HG03342 (cell line): Measurements from ENCODE around the gene XRCC1.
A peak's percentile ranks its signal among the peaks of the same experiment; 100 is the strongest.
"Not testable (repeated sequence)": the region's sequence is repeated elsewhere in the genome, so short reads cannot be mapped to it uniquely, and the experiment has no call there.

Experiments used
- ATAC-seq: cut with Tn5 transposase; IDR thresholded peaks from one replicate; pipeline ENCODE4 v1.9.1; 2021; ENCODE audit warnings: mild to moderate bottlenecking, moderate library complexity; ENCODE audit not compliant: unreplicated experiment

XRCC1 gene

DNA sequence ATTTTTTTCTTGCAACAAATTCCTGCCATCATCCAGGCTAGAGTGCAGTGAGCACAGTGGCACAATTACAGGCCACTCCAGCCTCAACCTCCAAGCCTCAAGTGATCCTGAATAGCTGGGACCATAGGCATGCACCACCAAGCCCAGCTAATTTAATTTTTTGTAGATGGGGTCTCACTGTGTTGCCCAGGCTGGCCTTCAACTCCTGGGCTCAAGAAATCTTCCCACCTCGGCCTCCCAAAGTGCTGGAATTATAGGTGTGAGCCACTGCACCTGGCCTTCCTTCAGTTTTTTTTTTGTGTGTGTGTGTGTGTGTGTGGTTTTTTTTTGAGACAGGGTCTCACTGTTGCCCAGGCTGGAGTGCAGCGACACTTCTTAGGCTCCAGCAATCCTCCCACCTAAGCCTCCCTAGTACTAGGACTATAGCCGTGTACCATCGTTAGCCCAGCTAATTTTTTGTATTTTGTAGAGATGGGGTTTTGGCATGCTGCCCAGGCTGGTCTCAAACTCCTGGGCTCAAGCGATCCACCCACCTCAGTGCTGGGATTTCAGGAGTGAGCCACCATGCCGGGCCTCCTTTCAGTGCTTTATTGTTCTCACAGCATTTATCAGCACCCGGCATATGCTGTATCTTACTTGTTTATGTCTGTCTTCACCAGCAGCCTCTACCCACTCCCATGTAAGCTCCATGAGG is 30.7 kb upstream of the XRCC1 start:
- ATAC-seq, result no peak

DNA sequence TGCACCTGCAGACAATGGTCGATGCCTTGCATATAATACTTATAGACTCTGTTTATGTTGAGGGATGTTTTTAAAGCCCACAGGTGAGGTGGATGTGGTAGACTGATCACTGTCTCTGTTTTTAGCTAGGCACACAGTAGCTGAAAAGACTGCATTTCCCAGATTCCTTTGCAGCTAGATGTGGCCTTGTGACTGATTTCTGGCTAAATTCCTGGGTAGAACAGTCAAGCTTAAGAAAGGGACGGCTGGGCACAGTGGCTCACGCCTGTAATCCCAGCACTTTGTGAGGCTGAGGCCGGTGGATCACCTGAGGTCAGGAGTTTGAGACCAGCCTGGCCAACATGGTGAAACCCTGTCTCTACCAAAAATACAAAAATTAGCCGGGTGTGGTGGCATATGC is 25.0 kb upstream of the XRCC1 start:
- ATAC-seq, result not testable (repeated sequence)

- no peak for ATAC-seq
These were observed 24.4 kb upstream of the XRCC1 start for GRCh38 chr19:43599635-43600295.

- no peak for ATAC-seq
These were observed 23.3 kb upstream of the XRCC1 start for GRCh38 chr19:43598445-43599240.

DNA sequence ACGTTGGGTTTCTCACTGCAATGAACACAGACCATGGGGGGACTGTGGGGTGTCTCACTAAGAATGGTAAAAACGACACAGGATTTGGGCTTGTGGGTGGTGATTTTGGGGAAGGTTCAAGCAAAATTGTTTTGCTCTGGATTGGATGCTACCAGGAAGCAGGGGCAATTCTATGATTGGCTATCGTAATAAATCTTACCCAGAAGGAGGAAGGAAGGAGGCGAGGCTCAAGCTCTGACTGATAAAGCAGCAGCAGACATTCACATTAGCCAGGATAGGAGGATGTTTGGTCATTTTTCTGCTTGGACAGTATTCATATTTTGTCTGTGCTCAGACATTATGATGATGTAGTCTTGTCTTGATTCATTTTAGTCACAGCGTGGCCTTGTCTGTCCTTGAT is 22.5 kb upstream of the XRCC1 start:
- no peak for ATAC-seq

- no peak for ATAC-seq
These were observed 21.6 kb upstream of the XRCC1 start for GRCh38 chr19:43596842-43597461.

GRCh38 chr19:43595999-43596841 is 20.9 kb upstream of the XRCC1 start, which contains the start of the genes IRGQ and ZNF576:
Gene IRGQ (minus strand): TSS chr19:43596134. CDS start chr19:43595338, 796 bp downstream.
Gene ZNF576 (plus strand): TSS chr19:43596595. CDS start chr19:43597109, 514 bp downstream.
- peak; percentile 71 for ATAC-seq

DNA sequence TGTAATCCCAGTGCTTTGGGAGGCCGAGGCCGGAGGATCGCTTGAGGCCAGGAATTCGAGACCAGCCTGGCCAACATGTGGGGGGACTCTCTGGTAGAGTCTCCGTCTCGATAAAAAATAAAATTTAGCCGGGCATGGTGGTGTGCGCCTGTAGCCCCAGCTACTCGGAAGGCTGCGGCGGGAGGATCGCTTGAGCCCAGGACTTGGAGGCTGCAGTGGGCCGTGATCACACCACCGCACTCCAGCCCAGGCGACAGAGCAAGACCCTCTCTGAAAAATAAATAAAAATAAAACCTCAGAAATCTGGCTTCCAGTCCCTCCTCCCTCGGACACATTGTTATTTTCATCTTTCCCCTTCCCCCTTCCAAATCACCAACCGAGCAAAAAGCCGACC is 20.3 kb upstream of the XRCC1 start:
- peak; percentile 0 for ATAC-seq

- peak; percentile 24 for ATAC-seq
These were observed 19.6 kb upstream of the XRCC1 start for GRCh38 chr19:43594710-43595604.

GRCh38 chr19:43594081-43594697 is 18.9 kb upstream of the XRCC1 start:
- no peak for ATAC-seq

GRCh38 chr19:43592800-43593350 is 17.5 kb upstream of the XRCC1 start:
- ATAC-seq, result no peak

GRCh38 chr19:43591904-43592772 is 16.8 kb upstream of the XRCC1 start:
- ATAC-seq, result no peak

DNA sequence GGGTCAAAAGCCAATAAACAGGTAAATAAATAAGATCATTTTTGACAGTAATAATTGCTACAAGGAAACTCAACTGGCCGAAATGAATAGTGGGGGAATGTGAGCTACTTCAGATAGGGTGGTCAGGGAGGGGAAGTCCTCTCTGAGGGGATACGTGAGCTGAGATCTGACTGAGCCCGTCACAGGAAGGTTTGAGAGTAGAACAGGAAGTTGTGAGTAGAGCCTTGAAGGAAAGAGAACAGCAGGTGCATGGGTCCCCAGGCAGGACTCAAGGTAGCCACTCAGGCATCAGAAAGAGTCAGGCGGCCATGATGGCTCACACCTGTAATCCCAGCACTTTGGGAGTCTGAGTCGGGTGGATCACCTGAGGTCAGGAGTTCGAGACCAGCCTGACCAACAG is 14.4 kb upstream of the XRCC1 start:
- ATAC-seq, result no peak

- no peak for ATAC-seq
These were observed 13.9 kb upstream of the XRCC1 start for GRCh38 chr19:43589277-43589676.

- not testable (repeated sequence) for ATAC-seq
These were observed 11.7 kb upstream of the XRCC1 start for GRCh38 chr19:43587029-43587428.

DNA sequence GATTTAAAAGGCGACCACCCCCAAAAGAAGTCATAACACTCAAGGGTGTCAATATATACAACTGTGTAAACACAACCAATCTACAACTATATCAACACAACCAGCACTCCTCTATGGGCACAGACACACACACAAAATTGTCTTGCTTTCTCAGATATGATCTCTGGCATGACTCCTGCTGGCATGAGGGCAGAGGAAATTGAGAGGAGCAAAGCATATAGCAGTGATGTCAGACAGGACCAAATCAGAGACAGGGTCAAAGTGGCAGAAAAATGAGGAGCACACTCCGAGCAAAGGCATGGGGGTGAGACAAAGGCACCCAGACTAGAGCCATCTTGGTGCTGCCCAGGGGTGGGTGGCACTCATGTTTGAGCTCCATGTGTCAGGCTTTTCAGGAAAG is 11.0 kb upstream of the XRCC1 start:
- no peak for ATAC-seq

GRCh38 chr19:43584484-43584883 is 9.2 kb upstream of the XRCC1 start:
- ATAC-seq, result peak; percentile 42

- no peak for ATAC-seq
These were observed 7.2 kb upstream of the XRCC1 start for GRCh38 chr19:43582495-43582894.
